GM23338 (cell line): Measurements from ENCODE around the gene COL15A1. TPM values are rescaled to one million over a fixed set of nuclear protein-coding genes. Genes with fewer than 3 reads are reported as not detected.

ENCODE experiments used
- ATAC-seq: fragments of 200-7000 bp; cut with Tn5 transposase; 3 replicates; pipeline ENCODE4 v1.9.1; 2020
- DNase-seq: peaks from one replicate; pipeline ENCODE4 v3.0.0-alpha.2; 2015; ENCODE audit warnings: low spot score
- H2AFZ ChIP-seq: fragments of 200-600 bp; sonication (generic); 2 replicates; pipeline ENCODE4 v1.8.0; 2016; ENCODE audit warnings: antibody characterized with exemption, mild to moderate bottlenecking, moderate library complexity
- H3F3A ChIP-seq: fragments of 200-600 bp; sonication (generic); replicated peaks from 2 replicates; pipeline ENCODE4 v1.8.0; 2017; ENCODE audit warnings: antibody characterized with exemption, mixed run types, low read depth
- H3K27ac ChIP-seq: fragments of 200-600 bp; sonication (generic); 2 replicates; pipeline ENCODE4 v1.6.1; 2016; ENCODE audit warnings: low read depth
- H3K27me3 ChIP-seq: fragments of 200-600 bp; sonication (generic); 2 replicates; pipeline ENCODE4 v1.8.0; 2016; ENCODE audit warnings: mild to moderate bottlenecking, mixed run types, moderate library complexity; ENCODE audit not compliant: insufficient read depth
- H3K36me3 ChIP-seq: fragments of 200-600 bp; sonication (generic); 2 replicates; pipeline ENCODE4 v1.8.0; 2016; ENCODE audit warnings: mild to moderate bottlenecking; ENCODE audit not compliant: insufficient read depth
- H3K4me1 ChIP-seq: fragments of 200-600 bp; sonication (generic); 2 replicates; pipeline ENCODE4 v1.8.0; 2016; ENCODE audit warnings: mild to moderate bottlenecking, moderate library complexity; ENCODE audit not compliant: insufficient read depth
- H3K4me2 ChIP-seq: fragments of 200-600 bp; sonication (generic); 2 replicates; pipeline ENCODE4 v1.7.1; 2017; ENCODE audit warnings: mixed run types
- H3K4me3 ChIP-seq: fragments of 200-600 bp; sonication (generic); 2 replicates; pipeline ENCODE4 v1.6.1; 2016; ENCODE audit warnings: mixed run types
- H3K79me2 ChIP-seq: fragments of 200-600 bp; sonication (generic); replicated peaks from 2 replicates; pipeline ENCODE4 v1.8.0; 2017; ENCODE audit warnings: mild to moderate bottlenecking; ENCODE audit not compliant: insufficient read depth
- H3K9me2 ChIP-seq: fragments of 200-600 bp; sonication (generic); 2 replicates; pipeline ENCODE4 v1.8.0; 2017; ENCODE audit not compliant: insufficient read depth
- H4K20me1 ChIP-seq: fragments of 200-600 bp; sonication (generic); replicated peaks from 2 replicates; pipeline ENCODE4 v1.8.0; 2017; ENCODE audit warnings: mild to moderate bottlenecking; ENCODE audit not compliant: insufficient read depth
- H3K27ac Mint-ChIP-seq: 2 replicates; pipeline ENCODE4 v1.8.0; 2020; ENCODE audit warnings: inconsistent platforms, mild to moderate bottlenecking, moderate library complexity, mixed read lengths
- H3K27me3 Mint-ChIP-seq: 3 replicates; pipeline ENCODE4 v1.8.0; 2022; ENCODE audit warnings: low read depth, mild to moderate bottlenecking, moderate library complexity, mixed read lengths, inconsistent platforms; ENCODE audit not compliant: insufficient read depth, poor library complexity
- H3K36me3 Mint-ChIP-seq: 3 replicates; pipeline ENCODE4 v1.8.0; 2021; ENCODE audit warnings: low read depth, mild to moderate bottlenecking, inconsistent platforms, moderate library complexity, mixed read lengths
- H3K4me1 Mint-ChIP-seq: 3 replicates; pipeline ENCODE4 v1.8.0; 2020; ENCODE audit warnings: mild to moderate bottlenecking, inconsistent platforms, mixed read lengths
- H3K4me3 Mint-ChIP-seq: 3 replicates; pipeline ENCODE4 v1.8.0; 2021; ENCODE audit warnings: moderate library complexity, mild to moderate bottlenecking, inconsistent platforms, mixed read lengths
- H3K9me3 Mint-ChIP-seq: 3 replicates; pipeline ENCODE4 v1.8.0; 2020; ENCODE audit warnings: moderate library complexity, mild to moderate bottlenecking, inconsistent platforms, mixed read lengths
- CREB1 ChIP-seq: fragments of 250-450 bp; sonication (Bioruptor Pico); IDR thresholded peaks from 2 replicates; pipeline ENCODE4 v1.5.0; 2020; ENCODE audit warnings: low read depth, mild to moderate bottlenecking, moderate library complexity
- CTCF ChIP-seq, 2 experiments: fragments of 200-600 bp in 1 of 2; sonication (generic) in 1 of 2; conservative IDR thresholded peaks; 2 replicates each; pipeline versions ENCODE4 v1.5.1 to v1.6.1; 2016 to 2017; ENCODE audit warnings: antibody characterized with exemption in 2 of 2, low read depth in 2 of 2, mild to moderate bottlenecking in 2 of 2, moderate library complexity in 1 of 2
- ETS1 ChIP-seq: IDR thresholded peaks from 2 replicates; pipeline ENCODE4 v1.6.1; 2016; ENCODE audit warnings: antibody characterized with exemption
- EZH2 ChIP-seq: fragments of 200-600 bp; sonication (generic); IDR thresholded peaks from one replicate; pipeline ENCODE4 v1.8.0; 2017; ENCODE audit warnings: antibody characterized with exemption, mild to moderate bottlenecking, low read depth; ENCODE audit not compliant: unreplicated experiment
- EZH2phosphoT487 ChIP-seq: fragments of 200-600 bp; sonication (generic); IDR thresholded peaks from one replicate; pipeline ENCODE4 v1.8.1; 2018; ENCODE audit warnings: antibody characterized with exemption; ENCODE audit not compliant: unreplicated experiment
- JUNB ChIP-seq: IDR thresholded peaks from one replicate; pipeline ENCODE4 v1.6.1; 2016; ENCODE audit warnings: antibody characterized with exemption; ENCODE audit not compliant: unreplicated experiment
- NANOG ChIP-seq: IDR thresholded peaks from 2 replicates; pipeline ENCODE4 v1.6.1; 2016; ENCODE audit warnings: antibody characterized with exemption, borderline replicate concordance
- POLR2AphosphoS5 ChIP-seq: IDR thresholded peaks from 2 replicates; pipeline ENCODE4 v1.6.1; 2016; ENCODE audit warnings: antibody characterized with exemption, low read depth
- REST ChIP-seq: IDR thresholded peaks from one replicate; pipeline ENCODE4 v1.6.1; 2018; ENCODE audit warnings: antibody characterized with exemption; ENCODE audit not compliant: unreplicated experiment
- STAT1 ChIP-seq: IDR thresholded peaks from one replicate; pipeline ENCODE4 v1.6.1; 2016; ENCODE audit warnings: antibody characterized with exemption; ENCODE audit not compliant: unreplicated experiment
- ZNF114 ChIP-seq: fragments of 250-450 bp; sonication (Bioruptor Pico); IDR thresholded peaks from 2 replicates; pipeline ENCODE4 v1.5.0; 2020; ENCODE audit warnings: mild to moderate bottlenecking, moderate library complexity
- ZNF331 ChIP-seq: fragments of 250-450 bp; sonication (Bioruptor Pico); IDR thresholded peaks from 2 replicates; pipeline ENCODE4 v1.5.0; 2020; ENCODE audit warnings: low read depth, mild to moderate bottlenecking, moderate library complexity
- polyA plus RNA-seq: library from polyadenylated mRNA; unstranded; fragments of >200 nt; fragmentation: Nextera tagmentation; extraction: Ambion mirVana; gene quantifications from 2 replicates; pipeline ENCODE4 v1.2.1, GENCODE V29; 2016
- total RNA-seq: library from RNA; depleted of rRNA; stranded (reverse); fragments of >200 nt; shearing (Covaris generic); gene quantifications from 2 replicates; pipeline ENCODE4 v1.2.3, GENCODE V29; 2014

Gene COL15A1
- total and polyA plus RNA-seq, 2 experiments from 2014 or later = 0.17 to 0.18 TPM

GRCh38 chr9:99092643-99093491, 149.2 kb downstream of the COL15A1 start (continued):
- TF ChIP-seq CTCF (conservative IDR thresholded peaks at IDR 0.05; ENCODE audit: low read depth in 2 of 2) = no peak
- TF ChIP-seq ETS1 = no peak
- no peak for TF ChIP-seq POLR2AphosphoS5
- no peak for TF ChIP-seq JUNB
- no peak for TF ChIP-seq CREB1 (CRISPR knock-in tag)

- H3K36me3 ChIP-seq = 0 out of 2 replicates have a peak, but pooled peaks cover 3% of the 10 kb centered on the region
- no peak overlapping the region for H3K4me2 ChIP-seq
- no peaks in the 10 kb centered on the region; the same call in 1 of the 2 replicates for H3K4me1 ChIP-seq
- H3K27ac ChIP-seq = no peak overlapping the region
- H3K79me2 ChIP-seq = no peaks in the 10 kb centered on the region
- H3K4me3 ChIP-seq = no peak overlapping the region
- H3K9me3 Mint-ChIP-seq = peaks cover 23% of the 10 kb centered on the region
- H3K27me3 ChIP-seq = no peaks in the 10 kb centered on the region
- 0 out of 3 replicates have a peak, but pooled peaks cover 3% of the 10 kb centered on the region for H3K36me3 Mint-ChIP-seq
- H3K9me2 ChIP-seq = no peaks in the 10 kb centered on the region
- H3K4me3 Mint-ChIP-seq = no peak overlapping the region
- ATAC-seq (no peak), DNase-seq (no peak)
- peaks cover 4% of the 10 kb centered on the region for H3K27me3 Mint-ChIP-seq
- H4K20me1 ChIP-seq = no peaks in the 10 kb centered on the region
- H3K4me1 Mint-ChIP-seq = peaks cover 14% of the 10 kb centered on the region
- H3K27ac Mint-ChIP-seq = no peak overlapping the region
- no peaks in the 10 kb centered on the region for H3F3A ChIP-seq
- no peak overlapping the region for H2AFZ ChIP-seq
- TF ChIP-seq POLR2AphosphoS5 = no peak
- no peak for TF ChIP-seq NANOG
- TF ChIP-seq CTCF (conservative IDR thresholded peaks at IDR 0.05; ENCODE audit: low read depth in 2 of 2) = no peak
- TF ChIP-seq CREB1 (CRISPR knock-in tag) = no peak
- TF ChIP-seq EZH2phosphoT487 = no peak
- TF ChIP-seq STAT1 = no peak
- no peak for TF ChIP-seq JUNB
- no peak for TF ChIP-seq ETS1
- TF ChIP-seq REST = no peak
- no peak for TF ChIP-seq EZH2
- TF ChIP-seq ZNF331 = no peak
- TF ChIP-seq ZNF114 (CRISPR knock-in tag) = no peak
Measured at GRCh38 chr9:99093492-99093791, 149.7 kb downstream of the COL15A1 start.
